Central memory CD8-positive, alpha-beta T cell (primary cell): Measurements from ENCODE around the gene BMP8B.
A peak's percentile ranks its signal among the peaks of the same experiment; 100 is the strongest.
"Not testable (repeated sequence)": the region's sequence is repeated elsewhere in the genome, so short reads cannot be mapped to it uniquely, and the experiment has no call there.

Source experiments
- ATAC-seq: fragments of 150-1000 bp; cut with Tn5 transposase; replicated peaks from 2 replicates; pipeline ENCODE4 v1.10.0; 2022; ENCODE audit warnings: mild to moderate bottlenecking, moderate FRiP score, moderate number of reproducible peaks; ENCODE audit not compliant: poor library complexity, severe bottlenecking; ENCODE audit errors: extremely low read depth
- DNase-seq, 2 donors: peaks; one replicate each; pipeline ENCODE4 v3.0.0; 2021; ENCODE audit warnings: low spot score in 2 of 2
- H3K27ac Mint-ChIP-seq: one replicate; pipeline ENCODE4 v1.8.0; 2022; ENCODE audit warnings: low read depth, mild to moderate bottlenecking, moderate library complexity, mixed read lengths
- H3K27me3 Mint-ChIP-seq: one replicate; pipeline ENCODE4 v1.8.0; 2022; ENCODE audit warnings: mixed read lengths
- H3K36me3 Mint-ChIP-seq: one replicate; pipeline ENCODE4 v1.8.0; 2022; ENCODE audit warnings: mild to moderate bottlenecking, moderate library complexity, mixed read lengths; ENCODE audit not compliant: insufficient read depth
- H3K4me1 Mint-ChIP-seq: one replicate; pipeline ENCODE4 v1.8.0; 2022; ENCODE audit warnings: mixed read lengths
- H3K4me3 Mint-ChIP-seq: one replicate; pipeline ENCODE4 v1.8.0; 2022; ENCODE audit warnings: mild to moderate bottlenecking, moderate library complexity, mixed read lengths
- H3K9me3 Mint-ChIP-seq: one replicate; pipeline ENCODE4 v1.8.0; 2022; ENCODE audit warnings: mixed read lengths

Gene BMP8B

DNA sequence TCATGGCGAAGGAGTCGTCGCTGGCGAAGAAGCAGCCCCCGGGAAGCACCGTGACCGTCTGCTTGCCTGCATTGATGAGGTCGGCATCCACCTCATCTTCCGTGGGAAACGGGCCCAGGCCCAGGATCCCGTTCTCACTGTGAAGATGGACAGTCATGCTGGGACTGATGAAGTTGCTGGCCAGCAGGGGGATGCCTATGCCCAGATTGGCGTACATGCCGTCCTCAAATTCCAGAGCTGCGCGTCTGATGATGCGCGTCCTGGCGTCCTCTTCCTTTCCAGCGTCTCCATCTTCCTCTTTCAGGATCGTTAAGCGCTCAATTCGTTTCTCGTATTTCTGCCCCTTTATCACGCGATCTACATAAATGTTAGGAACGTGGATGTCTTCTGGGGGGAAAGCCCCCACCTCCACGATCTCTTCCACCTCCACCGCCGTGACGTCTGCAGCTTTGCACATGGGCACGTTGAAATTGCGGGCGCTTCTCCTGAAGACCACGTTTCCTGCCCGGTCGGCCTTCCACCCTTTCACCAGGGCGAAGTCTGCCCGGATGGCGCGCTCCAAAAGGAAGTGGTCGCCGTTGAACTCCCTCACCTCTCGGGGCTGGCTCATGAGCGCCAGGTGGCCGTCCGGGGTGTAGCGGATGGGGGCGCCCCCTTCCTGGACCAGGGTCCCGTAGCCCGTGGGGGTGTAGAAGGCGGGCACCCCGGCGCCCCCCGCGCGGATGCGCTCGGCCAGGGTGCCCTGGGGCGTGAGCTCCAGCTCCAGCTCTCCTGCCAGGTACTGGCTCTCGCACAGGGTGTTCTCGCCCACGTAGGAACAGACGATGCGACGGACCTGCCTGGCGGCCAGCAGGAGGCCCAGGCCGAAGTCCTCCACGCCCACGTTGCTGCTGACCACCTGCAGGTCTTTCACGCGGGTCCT, 18.3 kb downstream of the BMP8B start:
- H3K9me3 Mint-ChIP-seq, DNase-seq, H3K4me3 Mint-ChIP-seq, H3K4me1 Mint-ChIP-seq, H3K27ac Mint-ChIP-seq, H3K27me3 Mint-ChIP-seq, H3K36me3 Mint-ChIP-seq: not testable (repeated sequence)
- ATAC-seq, result peak; percentile 78

DNA sequence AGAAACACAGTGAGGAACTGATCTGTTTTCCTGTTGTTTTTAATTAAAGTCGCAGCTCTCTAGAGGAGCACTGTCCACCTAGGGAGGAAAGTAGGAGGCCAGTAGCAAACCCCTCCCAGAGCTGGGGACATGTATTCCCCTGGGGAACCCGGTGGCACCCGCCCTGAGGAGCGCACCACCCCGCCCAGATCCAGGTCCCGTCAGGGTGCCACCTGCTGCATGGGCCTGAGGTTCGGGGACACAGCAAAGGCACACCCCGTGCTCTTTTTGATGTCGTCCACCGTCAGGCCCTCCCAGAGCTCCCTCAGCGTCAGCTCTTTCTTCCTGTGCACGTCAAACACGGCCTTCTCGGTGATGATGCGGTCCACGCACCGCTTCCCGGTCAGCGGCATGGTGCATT, 19.2 kb downstream of the BMP8B start:
- H3K27ac Mint-ChIP-seq, H3K27me3 Mint-ChIP-seq, H3K36me3 Mint-ChIP-seq, H3K4me1 Mint-ChIP-seq, ATAC-seq, H3K9me3 Mint-ChIP-seq, H3K4me3 Mint-ChIP-seq, DNase-seq: not testable (repeated sequence)

DNA sequence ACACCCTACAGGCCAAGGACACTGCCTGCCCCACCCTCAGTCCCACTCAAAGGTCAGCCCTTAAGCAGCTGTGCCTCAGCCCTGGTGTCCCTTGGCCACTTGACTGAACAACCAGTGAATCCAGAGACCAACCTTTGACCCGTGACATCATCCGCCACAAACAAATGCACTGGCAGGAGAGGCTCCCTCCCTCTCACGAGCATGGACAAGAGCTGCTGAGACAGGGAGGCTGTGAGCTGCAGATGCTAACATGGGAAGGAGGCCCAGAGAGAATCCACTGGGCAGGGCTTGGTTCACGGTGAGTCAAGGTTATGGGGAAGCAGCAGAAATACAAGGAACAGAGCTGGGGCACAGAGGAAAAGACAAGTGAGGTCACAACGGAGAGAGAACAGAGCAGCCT, 22.2 kb downstream of the BMP8B start:
- not testable (repeated sequence) for DNase-seq, ATAC-seq, H3K27ac Mint-ChIP-seq, H3K4me1 Mint-ChIP-seq, H3K27me3 Mint-ChIP-seq, H3K9me3 Mint-ChIP-seq, H3K36me3 Mint-ChIP-seq, H3K4me3 Mint-ChIP-seq

DNA sequence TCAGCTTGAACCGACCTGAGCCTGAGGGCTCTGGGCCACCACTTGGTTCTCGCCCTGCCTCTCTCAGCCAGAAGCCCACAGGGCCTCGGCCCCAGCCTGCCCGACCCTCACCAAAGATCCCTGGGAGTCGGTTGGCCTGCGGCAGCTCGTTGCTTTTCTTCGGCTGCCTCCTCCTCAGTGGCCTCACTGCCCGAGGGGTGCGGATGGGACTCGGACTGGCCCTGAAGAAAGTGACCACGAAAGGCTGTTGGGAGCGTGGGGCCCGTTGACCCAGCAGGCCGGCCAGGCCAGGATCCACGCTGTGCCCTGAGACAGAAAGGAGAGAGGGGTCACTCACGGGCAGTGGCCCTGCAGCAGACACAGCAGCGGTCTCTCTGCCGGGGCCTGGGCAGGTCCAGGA, 24.2 kb downstream of the BMP8B start:
- H3K27me3 Mint-ChIP-seq, H3K9me3 Mint-ChIP-seq, H3K4me1 Mint-ChIP-seq, H3K27ac Mint-ChIP-seq, DNase-seq, H3K36me3 Mint-ChIP-seq, H3K4me3 Mint-ChIP-seq, ATAC-seq: not testable (repeated sequence)

DNA sequence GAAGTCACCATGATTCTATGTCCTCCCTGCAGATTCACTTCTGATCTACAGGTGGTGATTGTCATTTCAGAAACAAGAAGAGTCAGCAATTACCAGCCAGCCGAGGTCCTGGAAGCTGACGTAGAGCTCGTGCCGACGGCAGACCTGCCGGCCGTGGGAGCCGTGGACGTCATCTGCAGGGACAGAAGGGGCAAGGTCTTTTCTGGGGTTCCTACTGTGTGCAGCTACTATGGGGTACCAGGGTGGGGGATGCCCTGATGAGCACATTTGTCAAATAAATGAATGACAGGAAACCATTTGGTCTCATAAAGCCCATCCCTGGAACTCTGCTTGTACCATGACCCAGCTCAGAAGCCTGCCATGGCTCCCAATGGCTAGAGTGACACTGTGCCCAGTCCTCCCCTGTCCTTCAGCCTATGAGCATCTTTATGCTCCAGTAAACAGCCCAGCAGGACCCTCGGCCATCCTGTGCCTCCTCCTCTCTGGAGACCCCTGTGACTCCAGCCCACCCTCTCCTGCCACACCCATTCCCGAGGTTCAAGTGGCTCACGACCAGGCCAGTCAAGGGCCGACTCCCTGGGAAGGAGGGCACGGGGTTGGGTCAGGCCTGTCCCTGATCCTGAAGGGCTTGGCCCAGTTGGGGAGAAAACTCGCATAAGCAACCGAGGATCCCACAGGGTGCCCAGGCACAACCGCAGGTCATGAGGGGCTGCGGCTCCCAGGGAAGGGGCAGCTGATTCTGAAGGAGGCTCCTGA, 24.9 kb downstream of the BMP8B start:
- peaks cover 10% of the 10 kb centered on the region for H3K36me3 Mint-ChIP-seq
- not testable (repeated sequence) for ATAC-seq, H3K4me3 Mint-ChIP-seq, H3K27me3 Mint-ChIP-seq, H3K9me3 Mint-ChIP-seq, H3K27ac Mint-ChIP-seq, DNase-seq, H3K4me1 Mint-ChIP-seq

DNA sequence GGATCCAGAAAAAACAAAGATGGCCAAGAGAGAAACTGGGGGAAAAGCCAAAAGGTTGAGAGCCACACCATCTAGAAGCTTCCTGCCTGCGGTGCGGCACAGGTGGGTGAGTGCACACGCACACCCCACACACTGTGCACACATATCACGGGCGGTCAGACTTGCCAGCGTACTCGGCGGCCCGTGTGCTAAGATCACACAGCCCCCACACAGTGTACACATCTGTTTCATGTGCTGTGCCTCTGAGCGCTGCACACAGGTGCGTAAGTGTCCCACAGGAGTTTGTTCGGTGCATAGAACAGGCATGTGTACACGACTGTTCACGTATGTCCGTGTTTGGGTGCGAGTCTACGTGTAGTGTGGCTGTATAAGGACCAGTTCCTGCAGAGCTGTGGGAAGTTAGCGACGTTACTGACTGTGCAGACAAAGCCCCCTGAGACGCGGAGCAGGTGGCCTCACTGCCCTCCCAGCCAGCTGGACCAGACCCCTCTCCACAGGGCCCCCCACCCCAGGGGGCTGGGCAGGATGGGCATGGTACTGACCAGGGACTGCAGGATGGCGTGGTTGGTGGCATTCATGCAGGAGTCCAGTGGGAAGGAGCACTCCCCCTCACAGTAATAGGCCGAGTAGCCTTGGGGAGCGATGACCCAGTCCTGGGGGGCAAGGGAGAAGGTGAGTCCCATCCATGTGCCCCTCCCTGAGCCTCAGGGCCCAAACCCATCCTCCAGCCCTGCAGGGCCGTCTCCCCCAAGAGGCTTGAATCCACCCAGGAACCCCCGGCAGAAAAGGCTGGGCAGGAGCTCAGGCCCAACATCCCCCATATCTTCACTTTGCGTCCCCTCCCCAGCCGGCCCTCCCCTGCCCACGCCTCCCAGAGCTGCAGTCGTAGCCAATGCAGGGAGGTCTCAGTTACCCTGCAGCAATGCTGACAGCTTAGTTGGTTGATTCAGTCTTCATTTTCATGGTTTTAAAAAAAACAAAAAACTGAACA, 25.8 kb downstream of the BMP8B start:
- no peaks in the 10 kb centered on the region for H3K27me3 Mint-ChIP-seq
- H3K4me1 Mint-ChIP-seq, result no peaks in the 10 kb centered on the region
- H3K36me3 Mint-ChIP-seq, result peaks cover 16% of the 10 kb centered on the region
- ATAC-seq (no peak), DNase-seq (no peak)
- H3K4me3 Mint-ChIP-seq, result no peak overlapping the region
- H3K9me3 Mint-ChIP-seq, result no peaks in the 10 kb centered on the region
- no peak overlapping the region for H3K27ac Mint-ChIP-seq

DNA sequence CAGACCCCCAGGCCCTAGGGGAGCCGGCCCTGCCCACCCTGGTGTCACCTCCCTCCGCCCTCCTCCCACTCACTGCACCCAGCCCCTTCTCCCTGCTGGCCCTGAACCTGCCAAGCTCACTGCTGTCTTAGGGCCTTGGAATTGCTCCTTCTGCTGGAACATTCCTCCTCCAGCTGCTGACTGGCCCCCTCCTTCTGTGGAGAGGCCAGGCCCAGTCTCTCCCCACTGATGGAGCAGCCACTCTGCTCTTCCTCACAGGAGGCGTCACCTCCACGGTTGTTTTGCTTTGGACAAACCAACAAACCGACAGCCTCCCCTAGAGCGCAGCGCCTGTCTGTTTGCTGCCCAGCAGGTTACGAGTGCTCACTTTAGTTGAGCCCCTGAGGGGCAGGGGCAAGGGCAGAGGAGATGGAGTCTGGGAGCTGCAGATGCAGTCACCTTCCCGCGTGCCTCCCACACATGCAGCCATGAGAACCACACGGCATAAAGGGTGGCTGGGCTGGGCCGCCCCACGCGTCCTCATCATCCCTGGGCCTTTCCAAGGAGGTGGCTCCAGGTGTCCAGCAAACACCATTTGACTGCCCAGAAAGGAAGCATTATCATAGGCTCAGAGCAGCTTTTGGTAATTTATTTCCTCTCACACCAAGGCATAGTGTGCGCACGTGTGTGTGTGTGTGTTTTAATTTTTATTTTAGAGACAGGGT, 27.0 kb downstream of the BMP8B start:
- peaks cover 21% of the 10 kb centered on the region for H3K36me3 Mint-ChIP-seq
- ATAC-seq (no peak), DNase-seq (no peak)
- H3K27ac Mint-ChIP-seq, result no peak overlapping the region
- H3K9me3 Mint-ChIP-seq, result no peaks in the 10 kb centered on the region
- no peak overlapping the region for H3K4me3 Mint-ChIP-seq
- H3K4me1 Mint-ChIP-seq, result no peaks in the 10 kb centered on the region
- no peaks in the 10 kb centered on the region for H3K27me3 Mint-ChIP-seq

DNA sequence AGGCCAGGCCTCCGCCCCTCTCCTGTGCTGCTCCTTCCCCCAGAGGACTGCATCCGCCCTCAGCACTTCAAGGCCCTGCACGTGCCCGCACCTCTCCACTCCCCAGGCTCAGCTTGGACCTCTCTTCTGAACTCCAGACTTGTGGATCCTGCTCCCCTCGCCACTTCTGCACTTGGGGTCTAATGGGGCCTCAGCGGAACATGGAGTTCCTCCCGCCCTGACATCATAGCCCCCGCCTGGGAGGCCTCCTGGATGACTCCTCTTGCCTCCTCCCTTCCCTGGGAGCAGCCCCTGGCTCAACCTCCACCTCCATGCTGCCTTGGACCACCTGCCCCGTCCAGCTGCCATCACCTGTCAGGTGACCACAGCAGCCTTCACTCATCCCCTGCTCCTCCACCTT, 27.6 kb downstream of the BMP8B start:
- H3K4me1 Mint-ChIP-seq, result peaks cover 4% of the 10 kb centered on the region
- H3K27me3 Mint-ChIP-seq, result no peaks in the 10 kb centered on the region
- no peak for ATAC-seq
- no peaks in the 10 kb centered on the region for H3K9me3 Mint-ChIP-seq
- no peak overlapping the region for H3K27ac Mint-ChIP-seq
- peaks cover 24% of the 10 kb centered on the region for H3K36me3 Mint-ChIP-seq
- H3K4me3 Mint-ChIP-seq, result no peak overlapping the region
- DNase-seq, result no peak

DNA sequence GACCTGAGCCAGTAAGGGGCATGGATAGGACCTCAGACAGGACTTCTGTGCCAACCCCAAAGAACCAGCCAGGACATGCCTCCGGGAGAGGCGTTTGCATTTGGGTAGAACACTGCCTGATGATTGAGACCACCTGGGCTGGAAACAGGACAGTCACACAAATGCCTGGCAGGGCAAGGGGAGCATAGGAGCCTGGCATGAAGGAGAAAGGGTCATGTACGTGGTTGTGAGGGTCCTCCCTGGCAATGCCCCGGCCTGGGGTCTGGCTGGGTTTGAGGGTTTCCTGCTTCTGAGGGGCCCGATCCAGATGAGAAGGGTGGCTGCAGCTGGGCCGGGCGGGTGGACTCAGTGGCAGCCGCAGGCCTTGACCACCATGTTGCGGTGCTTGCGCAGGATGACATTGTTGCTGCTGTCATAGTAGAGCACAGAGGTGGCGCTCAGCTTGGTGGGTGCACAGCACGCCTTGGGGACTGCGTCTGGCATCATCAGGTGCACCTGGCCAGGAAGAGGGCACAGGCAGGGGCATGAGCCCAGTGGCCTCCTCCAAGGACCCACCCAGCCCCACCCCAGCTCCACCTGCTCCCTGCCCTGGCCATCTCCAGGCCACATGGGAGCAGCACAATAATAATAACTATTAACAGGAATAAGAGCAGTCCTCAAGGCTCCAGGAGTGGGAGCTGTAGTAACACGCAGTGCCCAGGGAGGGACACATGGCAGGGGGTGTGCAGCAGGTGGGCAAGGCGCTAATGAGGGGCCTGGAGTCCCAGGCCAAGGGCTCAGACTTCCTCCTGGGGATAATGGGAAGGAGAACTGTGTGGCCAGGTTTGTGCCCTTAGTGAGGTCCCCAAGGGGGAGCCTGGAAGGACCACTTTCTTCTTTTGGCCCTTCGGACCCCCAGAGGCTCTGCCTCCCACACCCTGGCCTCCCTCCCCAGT, 28.3 kb downstream of the BMP8B start:
- Mint-ChIP-seq H3K27me3 (no peaks in the 10 kb centered on the region), H3K36me3 (peaks cover 24% of the 10 kb centered on the region), H3K9me3 (no peaks in the 10 kb centered on the region), H3K27ac (no peak overlapping the region), H3K4me1 (peaks cover 4% of the 10 kb centered on the region), H3K4me3 (no peak overlapping the region)
- ATAC-seq (no peak), DNase-seq (no peak)

DNA sequence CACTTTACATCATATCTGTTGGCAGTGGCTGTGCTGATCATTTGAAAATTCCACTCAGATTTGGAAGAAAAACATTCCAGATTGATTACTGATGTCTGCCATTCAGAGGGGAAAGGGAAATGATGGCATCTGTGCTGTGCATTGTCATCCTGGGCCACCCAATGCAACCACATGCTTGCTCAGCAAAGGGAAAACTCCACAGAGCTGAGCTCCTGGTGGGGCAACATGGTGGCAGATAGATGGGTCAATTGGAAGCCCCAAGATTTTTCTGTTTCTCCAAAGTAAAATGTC, 29.3 kb downstream of the BMP8B start:
- Mint-ChIP-seq H3K27me3 (no peaks in the 10 kb centered on the region), H3K4me3 (no peak overlapping the region), H3K9me3 (no peaks in the 10 kb centered on the region), H3K4me1 (peaks cover 4% of the 10 kb centered on the region), H3K36me3 (peaks cover 24% of the 10 kb centered on the region), H3K27ac (no peak overlapping the region)
- ATAC-seq, result no peak
- DNase-seq, result no peak
